SH-SY5Y (cell line): ENCODE measurements around the gene NSMCE1.

Experiments
- GATA2 ChIP-seq: IDR thresholded peaks from 2 replicates; pipeline ENCODE4 v1.6.1; 2011; ENCODE audit warnings: mild to moderate bottlenecking, low read depth, low read length
- GATA3 ChIP-seq: IDR thresholded peaks from 2 replicates; pipeline ENCODE4 v1.6.1; 2011; ENCODE audit warnings: low read depth, mild to moderate bottlenecking, low read length, moderate library complexity

DNA sequence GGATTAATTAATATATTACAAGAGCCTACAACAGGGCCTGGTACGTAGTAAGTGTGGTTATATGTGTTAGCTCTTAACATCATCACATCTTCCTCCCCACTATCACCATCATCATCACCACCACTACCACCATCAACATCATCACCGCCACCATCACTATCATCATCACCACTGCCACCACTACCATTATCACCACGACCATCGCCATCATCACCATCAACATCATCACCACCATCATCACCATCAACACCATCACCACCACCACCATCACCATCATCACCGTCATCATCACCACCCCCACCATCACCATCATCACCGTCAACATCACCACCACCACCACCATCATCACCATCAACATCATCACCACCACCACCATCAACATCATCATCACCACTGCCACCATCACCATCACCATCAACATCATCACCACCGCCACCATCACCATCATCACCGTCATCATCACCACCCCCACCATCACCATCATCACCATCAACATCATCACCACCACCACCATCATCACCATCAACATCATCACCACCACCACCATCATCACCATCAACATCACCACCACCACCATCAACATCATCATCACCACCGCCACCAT is 37.4 kb upstream of the NSMCE1 start:
- TF ChIP-seq GATA3 (no peak), GATA2 (no peak)
